ENCODE measurements around the gene FRMPD1. TPM values are rescaled to one million over a fixed set of nuclear protein-coding genes. Genes with fewer than 3 reads are reported as not detected.

FRMPD1 gene
- total RNA-seq, 3 donors from 2014 or later = 0.09 to 1.1 TPM; not detected in 1

- Histone ChIP-seq H3K4me1 (ENCODE audit: low read depth) (no peaks in the 10 kb centered on the region), H3K36me3 (ENCODE audit: low read depth) (no peaks in the 10 kb centered on the region), H3K4me3 (no peak overlapping the region), H3K9me3 (no peaks in the 10 kb centered on the region)
- DNase-seq = no peak
- intact Hi-C loops (cut with DNase I, micrococcal nuclease) = no loop called here
- no peak for TF ChIP-seq CTCF (IDR thresholded peaks at IDR 0.05)
- no peak for ATAC-seq
These were observed 29.1 kb downstream of the FRMPD1 start for GRCh38 chr9:37679649-37680402.

GRCh38 chr9:37682951-37683350 lies 32.2 kb downstream of the FRMPD1 start:
- intact Hi-C loops (cut with DNase I, micrococcal nuclease) = no loop called here
- no peak for TF ChIP-seq CTCF (IDR thresholded peaks at IDR 0.05)
- H3K4me3 ChIP-seq = no peak overlapping the region
- ATAC-seq = no peak
- H3K4me1 ChIP-seq (ENCODE audit: low read depth) = no peaks in the 10 kb centered on the region
- no peaks in the 10 kb centered on the region for H3K36me3 ChIP-seq (ENCODE audit: low read depth)
- H3K9me3 ChIP-seq = no peaks in the 10 kb centered on the region
- DNase-seq = no peak

GRCh38 chr9:37683531-37684371 lies 33.0 kb downstream of the FRMPD1 start:
- Histone ChIP-seq H3K36me3 (ENCODE audit: low read depth) (no peaks in the 10 kb centered on the region), H3K9me3 (no peaks in the 10 kb centered on the region), H3K4me1 (ENCODE audit: low read depth) (no peaks in the 10 kb centered on the region), H3K4me3 (no peak overlapping the region)
- no peak for TF ChIP-seq CTCF (IDR thresholded peaks at IDR 0.05)
- no peak for ATAC-seq
- intact Hi-C loops (cut with DNase I, micrococcal nuclease) = no loop called here
- no peak for DNase-seq

- intact Hi-C loops (cut with DNase I, micrococcal nuclease) = no loop called here
- TF ChIP-seq CTCF (IDR thresholded peaks at IDR 0.05) = no peak
- Histone ChIP-seq H3K36me3 (ENCODE audit: low read depth) (no peaks in the 10 kb centered on the region), H3K4me3 (no peak overlapping the region), H3K9me3 (no peaks in the 10 kb centered on the region), H3K4me1 (ENCODE audit: low read depth) (no peaks in the 10 kb centered on the region)
- DNase-seq (peak in 2 of 3 donors; percentile 26 to 28), ATAC-seq (peak; percentile 70)
These were observed 42.0 kb downstream of the FRMPD1 start for GRCh38 chr9:37692622-37693221.

GRCh38 chr9:37693260-37693659 lies 42.5 kb downstream of the FRMPD1 start:
- no peaks in the 10 kb centered on the region for H3K36me3 ChIP-seq (ENCODE audit: low read depth)
- DNase-seq (peak in 1 of 3 donors; percentile 3), ATAC-seq (peak; percentile 54)
- no peak for TF ChIP-seq CTCF (IDR thresholded peaks at IDR 0.05)
- intact Hi-C loops (cut with DNase I, micrococcal nuclease) = no loop called here
- no peak overlapping the region for H3K4me3 ChIP-seq
- no peaks in the 10 kb centered on the region for H3K9me3 ChIP-seq
- H3K4me1 ChIP-seq (ENCODE audit: low read depth) = no peaks in the 10 kb centered on the region

All from mucosa of descending colon (tissue), 3 donors.